ENCODE results near the gene RNLS. TPM values are rescaled to one million over a fixed set of nuclear protein-coding genes. Genes with fewer than 3 reads are reported as not detected.
"Not testable (repeated sequence)": the region's sequence is repeated elsewhere in the genome, so short reads cannot be mapped to it uniquely, and the experiment has no call there.

Gene RNLS
- total RNA-seq, 2 experiments from 2014 or later = not detected

DNA sequence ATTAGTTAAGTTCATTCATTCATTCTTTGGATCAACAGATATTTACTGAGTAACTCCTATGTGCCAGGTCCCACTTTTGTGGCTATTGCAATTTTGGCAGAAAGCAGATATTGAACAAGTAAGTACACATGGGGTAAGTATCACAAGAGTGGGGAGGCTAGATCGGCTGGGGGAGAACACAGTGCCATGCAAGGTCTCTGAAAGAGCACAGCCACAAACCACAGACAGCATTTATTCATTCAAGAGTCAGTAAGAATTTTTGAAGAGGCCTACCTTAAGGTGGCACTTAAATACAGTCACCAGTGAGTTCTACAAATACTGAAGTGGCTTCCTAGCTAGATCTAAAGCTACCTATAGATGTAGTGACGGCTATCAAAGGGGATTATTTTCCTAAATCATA is 304.2 kb downstream of the RNLS start:
- no peak for DNase-seq (ENCODE audit: low spot score)
- Histone ChIP-seq H3K4me1 (ENCODE audit: insufficient read depth, low read length, poor library complexity, severe bottlenecking) (peaks cover 28% of the 10 kb centered on the region), H4K20me1 (ENCODE audit: insufficient read depth, low read length) (no peaks in the 10 kb centered on the region), H3K9me2 (ENCODE audit: insufficient read depth, low read length) (no peaks in the 10 kb centered on the region), H3K79me2 (ENCODE audit: insufficient read depth, low read depth, low read length) (no peaks in the 10 kb centered on the region), H3K4me2 (ENCODE audit: low read length) (no peak overlapping the region), H3K27ac (ENCODE audit: low read depth, low read length, poor library complexity, severe bottlenecking) (no peak overlapping the region), H3K9me3 (ENCODE audit: low read length) (no peaks in the 10 kb centered on the region), H3K36me3 (ENCODE audit: insufficient read depth, low read length) (no peaks in the 10 kb centered on the region), H2AFZ (ENCODE audit: low read length) (peak overlapping the region; percentile 37; the same call in 1 of the 2 replicates), H3K4me3 (ENCODE audit: low read depth, low read length, poor library complexity, severe bottlenecking) (no peak overlapping the region)
- CTCF ChIA-PET (ENCODE audit: unreplicated experiment) = no interaction called here
- POLR2A ChIA-PET = interaction anchor here (0.6 to 1.1 kb wide), 2 partner anchors 99 to 170 kb away, joined by 3 read pairs; no protein-coding TSS in a partner anchor
- intact Hi-C loops (cut with micrococcal nuclease; ENCODE audit: unreplicated experiment) = no loop called here
- TF ChIP-seq EZH2phosphoT487 (IDR thresholded peaks at IDR 0.05; ENCODE audit: borderline replicate concordance, low read depth, low read length) = no peak
- TF ChIP-seq, protein P1, sequence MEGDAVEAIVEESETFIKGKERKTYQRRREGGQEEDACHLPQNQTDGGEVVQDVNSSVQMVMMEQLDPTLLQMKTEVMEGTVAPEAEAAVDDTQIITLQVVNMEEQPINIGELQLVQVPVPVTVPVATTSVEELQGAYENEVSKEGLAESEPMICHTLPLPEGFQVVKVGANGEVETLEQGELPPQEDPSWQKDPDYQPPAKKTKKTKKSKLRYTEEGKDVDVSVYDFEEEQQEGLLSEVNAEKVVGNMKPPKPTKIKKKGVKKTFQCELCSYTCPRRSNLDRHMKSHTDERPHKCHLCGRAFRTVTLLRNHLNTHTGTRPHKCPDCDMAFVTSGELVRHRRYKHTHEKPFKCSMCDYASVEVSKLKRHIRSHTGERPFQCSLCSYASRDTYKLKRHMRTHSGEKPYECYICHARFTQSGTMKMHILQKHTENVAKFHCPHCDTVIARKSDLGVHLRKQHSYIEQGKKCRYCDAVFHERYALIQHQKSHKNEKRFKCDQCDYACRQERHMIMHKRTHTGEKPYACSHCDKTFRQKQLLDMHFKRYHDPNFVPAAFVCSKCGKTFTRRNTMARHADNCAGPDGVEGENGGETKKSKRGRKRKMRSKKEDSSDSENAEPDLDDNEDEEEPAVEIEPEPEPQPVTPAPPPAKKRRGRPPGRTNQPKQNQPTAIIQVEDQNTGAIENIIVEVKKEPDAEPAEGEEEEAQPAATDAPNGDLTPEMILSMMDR (conservative IDR thresholded peaks at IDR 0.05; ENCODE audit: low read length) = no peak
- BruUV-seq (replicated peaks) = no TSS peak

DNA sequence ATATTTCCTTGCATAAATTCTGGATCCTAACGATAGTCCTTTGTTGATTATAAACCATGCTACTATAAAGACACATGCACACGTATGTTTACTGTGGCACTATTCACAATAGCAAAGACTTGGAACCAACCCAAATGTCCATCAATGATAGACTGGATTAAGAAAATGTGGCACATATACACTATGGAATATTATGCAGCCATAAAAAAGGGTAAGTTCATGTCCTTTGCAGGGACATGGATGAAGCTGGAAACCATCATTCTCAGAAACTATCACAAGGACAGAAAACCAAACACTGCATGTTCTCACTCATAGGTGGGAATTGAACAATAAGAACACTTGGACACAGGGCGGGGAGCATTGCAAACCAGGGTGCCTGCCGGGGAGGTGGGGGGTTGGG is 306.2 kb downstream of the RNLS start:
- H2AFZ ChIP-seq (ENCODE audit: low read length); H3K4me3 ChIP-seq (ENCODE audit: low read depth, low read length, poor library complexity, severe bottlenecking); H4K20me1 ChIP-seq (ENCODE audit: insufficient read depth, low read length); H3K27ac ChIP-seq (ENCODE audit: low read depth, low read length, poor library complexity, severe bottlenecking); DNase-seq (ENCODE audit: low spot score); H3K36me3 ChIP-seq (ENCODE audit: insufficient read depth, low read length); POLR2A ChIA-PET; H3K9me2 ChIP-seq (ENCODE audit: insufficient read depth, low read length); intact Hi-C loops (cut with micrococcal nuclease; ENCODE audit: unreplicated experiment); H3K4me2 ChIP-seq (ENCODE audit: low read length); BruUV-seq (replicated peaks); H3K79me2 ChIP-seq (ENCODE audit: insufficient read depth, low read depth, low read length); CTCF ChIA-PET (ENCODE audit: unreplicated experiment); H3K9me3 ChIP-seq (ENCODE audit: low read length): not testable (repeated sequence)
- H3K4me1 ChIP-seq (ENCODE audit: insufficient read depth, low read length, poor library complexity, severe bottlenecking) = peaks cover 28% of the 10 kb centered on the region

DNA sequence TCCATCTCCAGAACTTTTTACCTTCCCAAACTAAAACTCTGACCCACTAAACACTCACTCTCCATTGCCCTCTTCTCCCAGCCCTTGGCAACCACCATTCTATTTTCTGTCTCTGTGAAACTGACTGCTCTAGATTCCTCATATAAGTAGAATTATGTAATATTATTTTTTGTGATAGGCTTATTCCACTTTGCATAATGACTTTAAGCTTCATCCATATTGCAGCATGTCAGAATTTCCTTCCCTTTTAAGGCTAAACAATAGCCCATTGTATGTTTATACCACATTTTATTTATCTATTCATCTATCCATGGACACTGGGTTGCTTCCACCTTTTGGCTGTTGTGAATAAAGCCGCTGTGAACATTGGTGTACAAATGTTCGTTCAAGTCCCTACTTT is 308.8 kb downstream of the RNLS start:
- no peaks in the 10 kb centered on the region for H4K20me1 ChIP-seq (ENCODE audit: insufficient read depth, low read length)
- DNase-seq (ENCODE audit: low spot score) = no peak
- H3K9me2 ChIP-seq (ENCODE audit: insufficient read depth, low read length) = no peaks in the 10 kb centered on the region
- TF ChIP-seq EZH2phosphoT487 (IDR thresholded peaks at IDR 0.05; ENCODE audit: borderline replicate concordance, low read depth, low read length) = no peak
- TF ChIP-seq, protein P1 (conservative IDR thresholded peaks at IDR 0.05; ENCODE audit: low read length) = no peak
- no peak overlapping the region for H2AFZ ChIP-seq (ENCODE audit: low read length)
- H3K4me1 ChIP-seq (ENCODE audit: insufficient read depth, low read length, poor library complexity, severe bottlenecking) = peaks cover 31% of the 10 kb centered on the region
- H3K9me3 ChIP-seq (ENCODE audit: low read length) = no peaks in the 10 kb centered on the region
- BruUV-seq (replicated peaks) = no TSS peak
- no peak overlapping the region for H3K4me3 ChIP-seq (ENCODE audit: low read depth, low read length, poor library complexity, severe bottlenecking)
- CTCF ChIA-PET (ENCODE audit: unreplicated experiment) = no interaction called here
- H3K36me3 ChIP-seq (ENCODE audit: insufficient read depth, low read length) = no peaks in the 10 kb centered on the region
- no peak overlapping the region for H3K27ac ChIP-seq (ENCODE audit: low read depth, low read length, poor library complexity, severe bottlenecking)
- intact Hi-C loops (cut with micrococcal nuclease; ENCODE audit: unreplicated experiment) = loop anchor here (5.0 kb wide), 1 partner anchor 412 kb away; the partner anchor contains the start of genes KLLN and PTEN
- H3K4me2 ChIP-seq (ENCODE audit: low read length) = no peak overlapping the region
- H3K79me2 ChIP-seq (ENCODE audit: insufficient read depth, low read depth, low read length) = no peaks in the 10 kb centered on the region
- POLR2A ChIA-PET = no interaction called here

Measured in OCI-LY7 (cell line).